KMS-11 (cell line): ENCODE measurements around the gene LIF.

Experiments
- H2AFZ ChIP-seq: fragments of 200-600 bp; sonication (generic); 2 replicates; pipeline ENCODE4 v1.6.1; 2016; ENCODE audit warnings: antibody characterized with exemption, mixed run types, low read depth
- H3K27ac ChIP-seq: fragments of 200-600 bp; sonication (generic); 2 replicates; pipeline ENCODE4 v1.6.1; 2016; ENCODE audit warnings: mild to moderate bottlenecking, mixed run types
- H3K27me3 ChIP-seq: fragments of 200-600 bp; sonication (generic); 2 replicates; pipeline ENCODE4 v1.6.1; 2017; ENCODE audit warnings: mild to moderate bottlenecking, low read depth, mixed run types, moderate library complexity; ENCODE audit not compliant: insufficient read depth
- H3K36me3 ChIP-seq: fragments of 200-600 bp; sonication (generic); 2 replicates; pipeline ENCODE4 v1.6.1; 2017; ENCODE audit warnings: mild to moderate bottlenecking, mixed run types; ENCODE audit not compliant: insufficient read depth
- H3K4me1 ChIP-seq: fragments of 200-600 bp; sonication (generic); 2 replicates; pipeline ENCODE4 v1.6.1; 2016; ENCODE audit warnings: mild to moderate bottlenecking, low read depth, mixed run types; ENCODE audit not compliant: poor library complexity, severe bottlenecking
- H3K4me2 ChIP-seq: fragments of 200-600 bp; sonication (generic); 2 replicates; pipeline ENCODE4 v1.7.0; 2016; ENCODE audit warnings: mild to moderate bottlenecking, mixed run types
- H3K4me3 ChIP-seq: fragments of 200-600 bp; sonication (generic); IDR thresholded peaks from 2 replicates; pipeline ENCODE4 v1.6.1; 2017; ENCODE audit warnings: low read depth, low read length, mixed read lengths; ENCODE audit not compliant: insufficient read depth
- H3K79me2 ChIP-seq: fragments of 200-600 bp; sonication (generic); 2 replicates; pipeline ENCODE4 v1.6.1; 2016; ENCODE audit warnings: low read depth, mixed run types; ENCODE audit not compliant: insufficient read depth
- H3K9ac ChIP-seq: fragments of 200-600 bp; sonication (generic); 2 replicates; pipeline ENCODE4 v1.6.1; 2016; ENCODE audit warnings: mild to moderate bottlenecking, mixed run types
- H4K20me1 ChIP-seq: fragments of 200-600 bp; sonication (generic); 2 replicates; pipeline ENCODE4 v1.6.1; 2016; ENCODE audit warnings: mild to moderate bottlenecking, mixed run types; ENCODE audit not compliant: insufficient read depth
- CTCF ChIP-seq: fragments of 200-600 bp; sonication (generic); conservative IDR thresholded peaks from 2 replicates; pipeline ENCODE4 v1.6.1; 2017; ENCODE audit warnings: low read depth, mild to moderate bottlenecking, antibody characterized with exemption, low read length, moderate library complexity, mixed read lengths

The LIF gene

GRCh38 chr22:30230787-30231461 is 15.6 kb downstream of the LIF start:
- Histone ChIP-seq H3K36me3 (no peaks in the 10 kb centered on the region), H3K27ac (no peak overlapping the region), H3K4me1 (no peaks in the 10 kb centered on the region), H3K4me3 (no peak overlapping the region), H2AFZ (no peak overlapping the region), H3K27me3 (peaks cover 23% of the 10 kb centered on the region), H3K4me2 (no peak overlapping the region), H3K79me2 (no peaks in the 10 kb centered on the region), H3K9ac (no peak overlapping the region), H4K20me1 (no peaks in the 10 kb centered on the region)
- no peak for TF ChIP-seq CTCF

DNA sequence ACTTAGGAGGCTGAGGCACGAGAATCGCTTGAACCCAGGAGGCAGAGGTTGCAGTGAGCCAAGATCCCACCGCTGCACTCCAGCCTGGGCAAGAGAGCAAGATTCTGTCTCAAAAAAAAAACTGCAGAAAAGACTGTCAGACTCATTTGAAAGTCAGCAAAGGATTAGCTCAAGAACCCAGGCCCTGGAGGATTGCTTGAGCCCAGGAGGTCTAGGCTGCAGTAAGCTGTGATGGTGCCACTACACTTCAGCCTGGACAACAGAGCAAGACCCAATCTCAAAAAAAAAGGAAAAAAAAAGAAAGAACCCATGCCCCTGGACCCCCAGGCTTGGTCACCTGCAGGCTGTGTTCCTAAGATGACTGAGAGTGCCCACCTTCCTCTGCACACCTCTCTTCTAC is 16.2 kb downstream of the LIF start:
- no peak overlapping the region for H3K9ac ChIP-seq
- H4K20me1 ChIP-seq = no peaks in the 10 kb centered on the region
- H3K27ac ChIP-seq = no peak overlapping the region
- no peaks in the 10 kb centered on the region for H3K36me3 ChIP-seq
- TF ChIP-seq CTCF = no peak
- no peak overlapping the region for H2AFZ ChIP-seq
- H3K27me3 ChIP-seq = peaks cover 23% of the 10 kb centered on the region
- no peak overlapping the region for H3K4me3 ChIP-seq
- H3K4me2 ChIP-seq = no peak overlapping the region
- no peaks in the 10 kb centered on the region for H3K4me1 ChIP-seq
- no peaks in the 10 kb centered on the region for H3K79me2 ChIP-seq

DNA sequence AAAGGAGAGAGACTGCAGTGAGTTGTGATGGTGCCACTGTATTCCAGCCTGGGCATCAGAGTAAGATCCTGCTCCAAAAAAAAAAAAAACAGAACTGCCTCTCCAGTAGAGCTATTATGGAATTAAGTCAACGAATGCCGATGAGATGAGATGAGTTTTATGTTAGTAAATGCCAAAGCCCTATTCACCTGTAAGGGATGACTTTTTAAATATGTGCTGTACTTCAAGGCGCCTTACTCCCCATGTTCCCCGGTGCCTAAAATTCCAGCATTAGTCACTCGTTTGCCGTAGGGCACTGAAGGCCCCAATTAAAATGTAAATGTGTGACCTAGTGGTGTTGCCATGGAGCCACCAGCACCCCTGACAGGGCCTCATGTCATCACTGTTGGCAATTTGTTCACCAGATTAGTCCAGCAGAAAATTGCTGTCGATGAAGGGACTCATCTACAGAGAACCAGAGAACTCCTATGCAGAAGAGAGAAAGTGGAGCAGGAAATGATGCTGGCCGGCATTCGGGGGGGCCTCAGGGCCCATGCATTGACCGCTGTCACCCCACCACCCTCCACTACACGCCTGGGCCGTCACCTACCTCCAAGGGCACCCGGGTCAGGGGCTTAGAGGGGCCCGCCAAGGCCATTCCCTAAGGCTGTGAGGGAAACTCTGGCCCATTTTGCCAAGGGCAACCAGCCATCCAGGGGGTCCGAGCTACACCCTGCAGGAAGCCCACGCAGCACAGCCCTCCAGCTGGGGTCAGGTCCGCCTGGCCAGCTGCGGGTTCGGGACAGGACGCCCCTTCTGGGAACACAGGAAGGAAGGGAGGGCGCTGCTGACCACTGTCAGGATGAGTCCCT is 17.8 kb downstream of the LIF start:
- Histone ChIP-seq H3K27ac (no peak overlapping the region), H3K4me2 (no peak overlapping the region)
- TF ChIP-seq CTCF = no peak

DNA sequence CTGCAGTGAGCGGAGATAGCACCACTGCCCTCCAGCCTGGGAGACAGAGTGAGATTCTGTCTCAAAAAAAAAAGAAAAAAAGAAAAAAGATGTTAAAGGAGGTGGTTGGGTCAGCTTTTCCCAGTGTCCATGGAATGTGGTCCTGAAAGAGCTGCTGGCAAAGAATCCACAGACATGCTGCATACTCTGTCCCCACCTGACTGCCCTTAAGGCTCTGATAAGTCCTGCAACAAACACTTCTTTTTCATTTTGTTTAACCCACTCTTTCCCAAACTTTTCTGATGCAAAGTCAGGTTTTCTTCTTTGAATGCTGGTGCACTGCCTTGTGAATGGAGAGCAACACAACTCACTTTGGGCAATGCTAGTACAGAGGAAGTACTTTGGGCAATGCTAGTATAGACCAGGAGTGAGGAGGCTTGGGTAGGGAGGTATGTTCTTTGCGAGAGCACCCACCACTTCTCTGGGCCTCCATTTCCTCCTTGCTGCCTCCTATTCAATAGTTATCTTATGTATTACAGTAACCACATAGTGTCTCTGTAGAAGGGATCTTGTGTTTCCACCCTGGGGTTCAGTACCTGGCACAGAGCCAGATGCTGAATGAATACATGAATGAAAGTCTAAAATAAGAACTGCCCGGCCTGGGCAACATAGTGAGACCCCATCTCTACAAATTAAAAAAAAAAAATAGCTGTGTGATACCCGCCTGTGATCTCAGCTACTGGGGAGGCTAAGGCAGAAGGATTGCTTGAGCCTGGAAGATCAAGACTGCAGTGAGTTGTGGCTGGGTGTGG is 18.9 kb downstream of the LIF start:
- no peak overlapping the region for H3K27ac ChIP-seq
- H3K79me2 ChIP-seq = no peaks in the 10 kb centered on the region
- H2AFZ ChIP-seq = no peak overlapping the region
- H3K27me3 ChIP-seq = peaks cover 20% of the 10 kb centered on the region
- no peak overlapping the region for H3K4me3 ChIP-seq
- no peaks in the 10 kb centered on the region for H3K36me3 ChIP-seq
- no peak overlapping the region for H3K4me2 ChIP-seq
- TF ChIP-seq CTCF = no peak
- H4K20me1 ChIP-seq = no peaks in the 10 kb centered on the region
- H3K4me1 ChIP-seq = peaks cover 9% of the 10 kb centered on the region
- no peak overlapping the region for H3K9ac ChIP-seq

More for the DNA sequence above, 17.8 kb downstream of the LIF start:
- H4K20me1 ChIP-seq = no peaks in the 10 kb centered on the region
- H3K4me3 ChIP-seq = no peak overlapping the region
- H3K9ac ChIP-seq = no peak overlapping the region
- peaks cover 19% of the 10 kb centered on the region for H3K27me3 ChIP-seq
- H3K79me2 ChIP-seq = no peaks in the 10 kb centered on the region
- no peaks in the 10 kb centered on the region for H3K36me3 ChIP-seq
- peaks cover 9% of the 10 kb centered on the region for H3K4me1 ChIP-seq
- no peak overlapping the region for H2AFZ ChIP-seq
